Measurements from ENCODE around the gene LAG3. TPM values are rescaled to one million over a fixed set of nuclear protein-coding genes. Genes with fewer than 3 reads are reported as not detected.

The LAG3 gene
- total RNA-seq, 2 experiments from 2014 or later: 0.19 TPM; not detected in 1

DNA sequence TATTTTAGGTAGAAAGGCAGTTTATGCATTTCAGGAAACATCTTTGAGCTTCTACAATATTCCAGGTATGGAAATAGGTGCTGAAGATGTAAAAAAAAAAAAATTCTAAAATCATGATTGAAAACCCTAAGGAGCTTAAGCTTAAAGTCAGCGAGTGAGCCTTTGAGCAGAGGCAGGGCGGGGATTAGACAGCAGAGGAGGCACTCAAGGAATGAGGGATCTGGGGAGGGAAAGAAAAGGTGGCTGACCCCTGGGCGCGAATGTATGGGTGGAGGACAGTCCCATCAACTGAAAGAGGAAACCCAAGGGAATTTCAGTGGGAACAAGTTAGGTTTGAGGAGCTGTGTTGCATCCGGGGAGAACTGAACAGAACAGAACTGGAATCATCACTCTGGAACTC, 12.6 kb upstream of the LAG3 start:
- ChIA-PET POLR2A (no interaction called here), CTCF (ENCODE audit: unreplicated experiment) (no interaction called here)
- H3K27ac ChIP-seq (ENCODE audit: low read depth, low read length, poor library complexity, severe bottlenecking): no peak overlapping the region
- TF ChIP-seq EZH2phosphoT487 (IDR thresholded peaks at IDR 0.05; ENCODE audit: borderline replicate concordance, low read depth, low read length): no peak
- TF ChIP-seq, protein P1, sequence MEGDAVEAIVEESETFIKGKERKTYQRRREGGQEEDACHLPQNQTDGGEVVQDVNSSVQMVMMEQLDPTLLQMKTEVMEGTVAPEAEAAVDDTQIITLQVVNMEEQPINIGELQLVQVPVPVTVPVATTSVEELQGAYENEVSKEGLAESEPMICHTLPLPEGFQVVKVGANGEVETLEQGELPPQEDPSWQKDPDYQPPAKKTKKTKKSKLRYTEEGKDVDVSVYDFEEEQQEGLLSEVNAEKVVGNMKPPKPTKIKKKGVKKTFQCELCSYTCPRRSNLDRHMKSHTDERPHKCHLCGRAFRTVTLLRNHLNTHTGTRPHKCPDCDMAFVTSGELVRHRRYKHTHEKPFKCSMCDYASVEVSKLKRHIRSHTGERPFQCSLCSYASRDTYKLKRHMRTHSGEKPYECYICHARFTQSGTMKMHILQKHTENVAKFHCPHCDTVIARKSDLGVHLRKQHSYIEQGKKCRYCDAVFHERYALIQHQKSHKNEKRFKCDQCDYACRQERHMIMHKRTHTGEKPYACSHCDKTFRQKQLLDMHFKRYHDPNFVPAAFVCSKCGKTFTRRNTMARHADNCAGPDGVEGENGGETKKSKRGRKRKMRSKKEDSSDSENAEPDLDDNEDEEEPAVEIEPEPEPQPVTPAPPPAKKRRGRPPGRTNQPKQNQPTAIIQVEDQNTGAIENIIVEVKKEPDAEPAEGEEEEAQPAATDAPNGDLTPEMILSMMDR (conservative IDR thresholded peaks at IDR 0.05; ENCODE audit: low read length): no peak
- intact Hi-C loops (cut with micrococcal nuclease; ENCODE audit: unreplicated experiment): no loop called here
- no peak overlapping the region for H3K4me2 ChIP-seq (ENCODE audit: low read length)
- no peaks in the 10 kb centered on the region for H3K9me3 ChIP-seq (ENCODE audit: low read length)
- no peaks in the 10 kb centered on the region for H4K20me1 ChIP-seq (ENCODE audit: insufficient read depth, low read length)
- no peaks in the 10 kb centered on the region for H3K9me2 ChIP-seq (ENCODE audit: insufficient read depth, low read length)
- no peaks in the 10 kb centered on the region for H3K36me3 ChIP-seq (ENCODE audit: insufficient read depth, low read length)
- no peak overlapping the region for H2AFZ ChIP-seq (ENCODE audit: low read length)
- no peaks in the 10 kb centered on the region for H3K79me2 ChIP-seq (ENCODE audit: insufficient read depth, low read depth, low read length)
- H3K4me3 ChIP-seq (ENCODE audit: low read depth, low read length, poor library complexity, severe bottlenecking): no peak overlapping the region
- peaks cover 16% of the 10 kb centered on the region for H3K4me1 ChIP-seq (ENCODE audit: insufficient read depth, low read length, poor library complexity, severe bottlenecking)
- BruUV-seq (replicated peaks): no TSS peak
- no peak for DNase-seq (ENCODE audit: low spot score)

DNA sequence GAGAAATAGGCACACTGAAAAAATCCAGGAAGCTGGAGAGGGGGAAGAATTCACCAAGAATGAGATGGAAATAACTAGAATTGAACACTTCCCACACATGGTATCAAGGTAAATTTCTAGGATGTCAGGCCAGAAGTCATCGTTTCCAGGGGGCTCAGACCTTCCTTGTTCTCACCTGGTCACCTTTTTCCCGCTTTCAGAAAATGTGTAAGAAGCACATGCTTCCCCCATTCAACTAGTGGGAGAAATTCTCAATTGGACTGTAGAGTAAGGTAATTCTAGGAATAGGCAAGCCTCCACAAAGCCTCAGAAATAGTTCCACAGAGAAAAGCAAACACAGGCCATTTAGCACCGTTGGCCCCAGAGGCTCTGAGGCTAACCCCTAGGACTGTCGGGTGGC, 8.9 kb upstream of the LAG3 start:
- no TSS peak for BruUV-seq (replicated peaks)
- no peak overlapping the region for H3K4me2 ChIP-seq (ENCODE audit: low read length)
- peaks cover 32% of the 10 kb centered on the region for H3K4me1 ChIP-seq (ENCODE audit: insufficient read depth, low read length, poor library complexity, severe bottlenecking)
- H3K36me3 ChIP-seq (ENCODE audit: insufficient read depth, low read length): no peaks in the 10 kb centered on the region
- no peak overlapping the region for H3K27ac ChIP-seq (ENCODE audit: low read depth, low read length, poor library complexity, severe bottlenecking)
- H3K9me3 ChIP-seq (ENCODE audit: low read length): no peaks in the 10 kb centered on the region
- H3K9me2 ChIP-seq (ENCODE audit: insufficient read depth, low read length): no peaks in the 10 kb centered on the region
- no peaks in the 10 kb centered on the region for H3K79me2 ChIP-seq (ENCODE audit: insufficient read depth, low read depth, low read length)
- no peak overlapping the region for H3K4me3 ChIP-seq (ENCODE audit: low read depth, low read length, poor library complexity, severe bottlenecking)
- intact Hi-C loops (cut with micrococcal nuclease; ENCODE audit: unreplicated experiment): no loop called here
- H4K20me1 ChIP-seq (ENCODE audit: insufficient read depth, low read length): no peaks in the 10 kb centered on the region
- CTCF ChIA-PET (ENCODE audit: unreplicated experiment): no interaction called here
- H2AFZ ChIP-seq (ENCODE audit: low read length): no peak overlapping the region
- POLR2A ChIA-PET: interaction anchor here (0.6 to 1.7 kb wide), 2 partner anchors 77 to 1930 kb away, joined by 6 to 7 read pairs; no protein-coding TSS in a partner anchor
- no peak for DNase-seq (ENCODE audit: low spot score)
- TF ChIP-seq EZH2phosphoT487 (IDR thresholded peaks at IDR 0.05; ENCODE audit: borderline replicate concordance, low read depth, low read length): no peak
- TF ChIP-seq, protein P1 (conservative IDR thresholded peaks at IDR 0.05; ENCODE audit: low read length): no peak

DNA sequence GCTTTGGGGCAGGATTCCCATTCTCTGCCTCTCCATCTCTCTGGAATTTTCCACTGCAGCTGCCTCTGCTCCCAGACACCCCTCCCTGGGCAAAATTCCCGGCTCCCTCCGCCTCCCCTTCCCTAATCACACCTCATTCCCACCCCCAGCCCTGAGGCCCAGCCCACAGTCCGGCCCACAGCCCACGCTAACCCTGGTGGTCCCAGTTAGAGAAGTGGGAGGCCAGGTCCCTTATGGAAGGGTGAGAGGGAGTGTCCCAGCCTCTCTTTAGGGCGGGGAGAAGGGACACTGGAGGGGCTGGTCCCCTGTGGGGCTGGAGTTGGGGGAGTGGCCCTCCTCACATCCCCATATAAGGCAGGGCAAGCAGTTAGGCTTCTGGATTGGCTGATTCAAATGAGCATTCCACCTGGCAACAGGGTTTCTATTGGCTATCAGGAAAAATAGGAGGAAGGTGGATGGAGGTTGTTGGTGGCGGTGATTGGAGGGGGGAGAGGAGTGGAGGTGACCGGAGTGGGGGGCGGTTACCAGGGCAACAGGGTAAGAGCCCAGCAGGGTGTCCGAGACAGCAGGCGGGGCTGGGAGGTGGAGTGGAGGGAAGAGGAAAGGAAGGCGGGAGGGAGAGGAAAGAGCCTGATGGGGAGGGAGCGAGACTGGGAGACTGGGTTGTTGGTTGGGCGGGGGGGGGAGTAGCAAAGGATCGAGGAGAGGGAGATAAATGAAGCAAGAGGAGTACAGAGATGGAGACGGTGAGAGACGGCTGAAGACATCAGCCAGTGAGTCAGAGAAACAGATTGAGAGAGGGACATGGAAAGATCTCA, 8.1 kb upstream of the LAG3 start:
- Histone ChIP-seq H3K4me1 (ENCODE audit: insufficient read depth, low read length, poor library complexity, severe bottlenecking) (peaks cover 33% of the 10 kb centered on the region), H3K9me3 (ENCODE audit: low read length) (no peaks in the 10 kb centered on the region), H3K36me3 (ENCODE audit: insufficient read depth, low read length) (no peaks in the 10 kb centered on the region), H4K20me1 (ENCODE audit: insufficient read depth, low read length) (no peaks in the 10 kb centered on the region), H3K4me3 (ENCODE audit: low read depth, low read length, poor library complexity, severe bottlenecking) (peak overlapping the region; percentile 43), H3K4me2 (ENCODE audit: low read length) (peak overlapping the region; percentile 68), H3K9me2 (ENCODE audit: insufficient read depth, low read length) (no peaks in the 10 kb centered on the region), H2AFZ (ENCODE audit: low read length) (peak overlapping the region; percentile 54; the same call in 1 of the 2 replicates), H3K27ac (ENCODE audit: low read depth, low read length, poor library complexity, severe bottlenecking) (no peak overlapping the region), H3K79me2 (ENCODE audit: insufficient read depth, low read depth, low read length) (no peaks in the 10 kb centered on the region)
- CTCF ChIA-PET (ENCODE audit: unreplicated experiment): no interaction called here
- TF ChIP-seq, protein P1 (conservative IDR thresholded peaks at IDR 0.05; ENCODE audit: low read length): no peak
- TF ChIP-seq EZH2phosphoT487 (IDR thresholded peaks at IDR 0.05; ENCODE audit: borderline replicate concordance, low read depth, low read length): no peak
- BruUV-seq (replicated peaks): no TSS peak
- POLR2A ChIA-PET: interaction anchor here (1.7 kb wide), 1 partner anchor 76 kb away, joined by 6 read pairs; no protein-coding TSS in a partner anchor
- intact Hi-C loops (cut with micrococcal nuclease; ENCODE audit: unreplicated experiment): no loop called here
- peak; percentile 90 for DNase-seq (ENCODE audit: low spot score)
